ENCODE measurements around the gene PHAF1.

The PHAF1 gene

GRCh38 chr16:67193536-67193935 is 83.8 kb downstream of the PHAF1 start:
- Histone ChIP-seq H3K4me2 (ENCODE audit: low read length) (no peak overlapping the region), H3K4me3 (ENCODE audit: low read depth, low read length) (no peak overlapping the region), H3K9me3 (ENCODE audit: control insufficient read depth, low read length) (no peaks in the 10 kb centered on the region), H3K27me3 (ENCODE audit: control insufficient read depth, insufficient read depth, low read length) (no peaks in the 10 kb centered on the region), H3K9ac (no peak overlapping the region), H3K79me2 (peaks cover 10% of the 10 kb centered on the region), H3K27ac (no peak overlapping the region), H2AFZ (no peak overlapping the region), H3K36me3 (ENCODE audit: control insufficient read depth, insufficient read depth, low read length) (no peaks in the 10 kb centered on the region), H3K4me1 (peaks cover 14% of the 10 kb centered on the region)
- TF ChIP-seq, protein P1, sequence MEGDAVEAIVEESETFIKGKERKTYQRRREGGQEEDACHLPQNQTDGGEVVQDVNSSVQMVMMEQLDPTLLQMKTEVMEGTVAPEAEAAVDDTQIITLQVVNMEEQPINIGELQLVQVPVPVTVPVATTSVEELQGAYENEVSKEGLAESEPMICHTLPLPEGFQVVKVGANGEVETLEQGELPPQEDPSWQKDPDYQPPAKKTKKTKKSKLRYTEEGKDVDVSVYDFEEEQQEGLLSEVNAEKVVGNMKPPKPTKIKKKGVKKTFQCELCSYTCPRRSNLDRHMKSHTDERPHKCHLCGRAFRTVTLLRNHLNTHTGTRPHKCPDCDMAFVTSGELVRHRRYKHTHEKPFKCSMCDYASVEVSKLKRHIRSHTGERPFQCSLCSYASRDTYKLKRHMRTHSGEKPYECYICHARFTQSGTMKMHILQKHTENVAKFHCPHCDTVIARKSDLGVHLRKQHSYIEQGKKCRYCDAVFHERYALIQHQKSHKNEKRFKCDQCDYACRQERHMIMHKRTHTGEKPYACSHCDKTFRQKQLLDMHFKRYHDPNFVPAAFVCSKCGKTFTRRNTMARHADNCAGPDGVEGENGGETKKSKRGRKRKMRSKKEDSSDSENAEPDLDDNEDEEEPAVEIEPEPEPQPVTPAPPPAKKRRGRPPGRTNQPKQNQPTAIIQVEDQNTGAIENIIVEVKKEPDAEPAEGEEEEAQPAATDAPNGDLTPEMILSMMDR (IDR thresholded peaks at IDR 0.05) = no peak

DNA sequence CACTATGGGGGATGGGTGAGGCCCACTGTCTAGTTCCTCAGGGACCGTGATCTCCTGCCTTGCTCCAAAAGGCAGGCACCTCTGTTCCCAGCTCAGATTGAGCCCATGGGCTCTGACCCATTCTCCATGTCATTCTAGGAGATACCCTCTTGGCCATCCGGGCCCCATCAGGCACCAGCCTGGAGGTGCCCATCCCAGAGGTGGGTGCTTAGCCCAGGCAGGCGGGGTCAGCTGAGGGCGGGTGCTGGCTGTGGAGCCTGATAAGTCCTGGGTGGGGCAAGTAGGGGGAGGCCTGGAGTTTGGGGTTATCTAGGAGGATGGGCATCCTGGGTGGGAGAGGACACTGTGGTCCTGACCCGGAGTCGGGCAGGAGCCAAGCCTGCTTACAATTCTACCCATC is 84.5 kb downstream of the PHAF1 start:
- H3K27ac ChIP-seq = no peak overlapping the region
- no peak overlapping the region for H3K9ac ChIP-seq
- peaks cover 18% of the 10 kb centered on the region for H3K4me1 ChIP-seq
- H3K9me3 ChIP-seq (ENCODE audit: control insufficient read depth, low read length) = no peaks in the 10 kb centered on the region
- H3K27me3 ChIP-seq (ENCODE audit: control insufficient read depth, insufficient read depth, low read length) = no peaks in the 10 kb centered on the region
- no peak overlapping the region for H3K4me2 ChIP-seq (ENCODE audit: low read length)
- H3K79me2 ChIP-seq = peaks cover 10% of the 10 kb centered on the region
- no peaks in the 10 kb centered on the region for H3K36me3 ChIP-seq (ENCODE audit: control insufficient read depth, insufficient read depth, low read length)
- no peak overlapping the region for H2AFZ ChIP-seq
- TF ChIP-seq, protein P1 (IDR thresholded peaks at IDR 0.05) = no peak
- no peak overlapping the region for H3K4me3 ChIP-seq (ENCODE audit: low read depth, low read length)

DNA sequence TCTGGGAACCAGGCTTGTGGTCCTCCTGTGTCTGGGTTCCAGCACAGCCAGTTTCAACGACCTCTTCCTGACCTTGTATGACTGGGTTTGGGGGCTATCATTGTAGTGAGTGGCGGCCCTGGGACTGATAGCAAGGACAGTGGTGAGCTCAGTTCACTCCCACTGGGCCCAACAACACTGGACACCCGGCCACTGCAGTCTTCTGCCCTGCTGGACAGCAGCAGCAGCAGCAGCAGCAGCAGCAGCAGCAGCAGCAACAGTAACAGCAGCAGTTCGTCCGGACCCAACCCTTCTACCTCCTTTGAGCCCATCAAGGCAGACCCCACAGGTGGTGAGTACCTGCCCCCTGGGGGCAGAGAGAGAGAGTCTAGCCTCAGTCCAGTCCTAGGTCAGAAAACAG is 85.9 kb downstream of the PHAF1 start:
- Histone ChIP-seq H3K36me3 (ENCODE audit: control insufficient read depth, insufficient read depth, low read length) (no peaks in the 10 kb centered on the region), H2AFZ (no peak overlapping the region)

DNA sequence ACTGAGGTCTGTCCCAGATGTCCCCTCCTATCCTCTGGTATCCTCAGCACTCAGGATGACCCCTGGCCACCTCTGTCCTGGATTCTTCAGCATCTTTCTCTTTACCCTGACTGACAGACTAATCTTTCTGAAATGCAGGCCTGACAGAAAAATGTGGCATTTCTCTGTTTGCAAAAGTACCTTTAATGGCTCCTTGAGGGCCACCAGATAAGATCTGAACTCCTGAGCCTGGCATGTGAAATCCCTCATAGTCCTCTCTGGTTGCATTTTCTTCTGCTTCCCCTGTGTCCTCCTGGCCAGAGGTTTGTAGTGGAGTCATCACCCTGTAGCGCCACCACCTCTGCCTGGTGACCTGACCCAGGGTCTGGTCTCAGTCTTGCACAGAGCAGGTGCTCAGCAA is 87.1 kb downstream of the PHAF1 start:
- no peak overlapping the region for H3K27ac ChIP-seq
- H3K36me3 ChIP-seq (ENCODE audit: control insufficient read depth, insufficient read depth, low read length) = no peaks in the 10 kb centered on the region
- TF ChIP-seq, protein P1 (IDR thresholded peaks at IDR 0.05) = no peak
- H3K9me3 ChIP-seq (ENCODE audit: control insufficient read depth, low read length) = no peaks in the 10 kb centered on the region
- H3K9ac ChIP-seq = no peak overlapping the region
- H3K4me1 ChIP-seq = peaks cover 22% of the 10 kb centered on the region
- H3K27me3 ChIP-seq (ENCODE audit: control insufficient read depth, insufficient read depth, low read length) = no peaks in the 10 kb centered on the region
- no peak overlapping the region for H2AFZ ChIP-seq
- H3K4me3 ChIP-seq (ENCODE audit: low read depth, low read length) = no peak overlapping the region
- H3K79me2 ChIP-seq = peaks cover 10% of the 10 kb centered on the region
- H3K4me2 ChIP-seq (ENCODE audit: low read length) = no peak overlapping the region

More for the DNA sequence above, 85.9 kb downstream of the PHAF1 start:
- Histone ChIP-seq H3K27ac (no peak overlapping the region), H3K79me2 (peaks cover 10% of the 10 kb centered on the region), H3K4me1 (peaks cover 22% of the 10 kb centered on the region), H3K9me3 (ENCODE audit: control insufficient read depth, low read length) (no peaks in the 10 kb centered on the region), H3K27me3 (ENCODE audit: control insufficient read depth, insufficient read depth, low read length) (no peaks in the 10 kb centered on the region), H3K4me3 (ENCODE audit: low read depth, low read length) (no peak overlapping the region), H3K4me2 (ENCODE audit: low read length) (no peak overlapping the region), H3K9ac (no peak overlapping the region)
- TF ChIP-seq, protein P1 (IDR thresholded peaks at IDR 0.05) = no peak

GRCh38 chr16:67197704-67198103 is 88.0 kb downstream of the PHAF1 start:
- TF ChIP-seq, protein P1 (IDR thresholded peaks at IDR 0.05) = no peak
- peaks cover 5% of the 10 kb centered on the region for H3K79me2 ChIP-seq
- H3K4me2 ChIP-seq (ENCODE audit: low read length) = no peak overlapping the region
- no peak overlapping the region for H2AFZ ChIP-seq
- no peaks in the 10 kb centered on the region for H3K36me3 ChIP-seq (ENCODE audit: control insufficient read depth, insufficient read depth, low read length)
- H3K27me3 ChIP-seq (ENCODE audit: control insufficient read depth, insufficient read depth, low read length) = no peaks in the 10 kb centered on the region
- peaks cover 22% of the 10 kb centered on the region for H3K4me1 ChIP-seq
- H3K4me3 ChIP-seq (ENCODE audit: low read depth, low read length) = no peak overlapping the region
- H3K9ac ChIP-seq = no peak overlapping the region
- peak overlapping the region; percentile 76 for H3K27ac ChIP-seq
- no peaks in the 10 kb centered on the region for H3K9me3 ChIP-seq (ENCODE audit: control insufficient read depth, low read length)
